ENCODE results near the gene SLC35F2. TPM values are rescaled to one million over a fixed set of nuclear protein-coding genes. Genes with fewer than 3 reads are reported as not detected.
A peak's percentile ranks its signal among the peaks of the same experiment; 100 is the strongest.

Gene SLC35F2
- total RNA-seq, 1 experiment from 2014 or later = 35.7 TPM

- DNase-seq = no peak
- intact Hi-C loops (cut with micrococcal nuclease; ENCODE audit: unreplicated experiment) = no loop called here
- BruUV-seq (replicated peaks) = no TSS peak
Observed at GRCh38 chr11:107789767-107790166, 68.8 kb downstream of the SLC35F2 start.

GRCh38 chr11:107787733-107788132 lies 70.9 kb downstream of the SLC35F2 start:
- CTCF ChIA-PET = interaction anchor here (0.9 kb wide), 1 partner anchor 17 kb away, joined by 13 read pairs; no protein-coding TSS in a partner anchor
- H3K79me2 ChIP-seq (ENCODE audit: low read depth) = no peaks in the 10 kb centered on the region

More at GRCh38 chr11:107789767-107790166, 68.8 kb downstream of the SLC35F2 start:
- Histone ChIP-seq H4K20me1 (ENCODE audit: insufficient read depth) (no peaks in the 10 kb centered on the region), H3K27ac (no peak overlapping the region), H3K79me2 (ENCODE audit: low read depth) (no peaks in the 10 kb centered on the region), H3K4me1 (replicated peaks; ENCODE audit: insufficient read depth) (peaks cover 31% of the 10 kb centered on the region), H3F3A (ENCODE audit: insufficient read depth, low read depth) (peaks cover 41% of the 10 kb centered on the region), H3K9me2 (ENCODE audit: insufficient read depth) (no peaks in the 10 kb centered on the region), H3K4me3 (no peak overlapping the region), H3K36me3 (ENCODE audit: low read depth) (peaks cover 22% of the 10 kb centered on the region), H3K4me2 (no peak overlapping the region), H2AFZ (no peak overlapping the region), H3K9me3 (ENCODE audit: insufficient read depth, low read depth) (no peaks in the 10 kb centered on the region; the same call in 1 of the 2 replicates), H3K27me3 (ENCODE audit: insufficient read depth, low read depth) (no peaks in the 10 kb centered on the region)
- ChIA-PET CTCF (no interaction called here), POLR2A (ENCODE audit: unreplicated experiment) (no interaction called here)
- TF ChIP-seq CTCF (conservative IDR thresholded peaks at IDR 0.05) (no peak), EZH2 (IDR thresholded peaks at IDR 0.05; ENCODE audit: low read depth) (no peak)

GRCh38 chr11:107785401-107785800 lies 73.2 kb downstream of the SLC35F2 start:
- intact Hi-C loops (cut with micrococcal nuclease; ENCODE audit: unreplicated experiment) = no loop called here
- no TSS peak for BruUV-seq (replicated peaks)
- no peaks in the 10 kb centered on the region for H3K9me2 ChIP-seq (ENCODE audit: insufficient read depth)
- ChIA-PET CTCF (no interaction called here), POLR2A (ENCODE audit: unreplicated experiment) (no interaction called here)
- H3K36me3 ChIP-seq (ENCODE audit: low read depth) = 0 out of 2 replicates have a peak, but pooled peaks cover 4% of the 10 kb centered on the region
- H3K4me2 ChIP-seq = no peak overlapping the region; the same call in 1 of the 2 replicates
- no peaks in the 10 kb centered on the region for H3K27me3 ChIP-seq (ENCODE audit: insufficient read depth, low read depth)
- TF ChIP-seq CTCF (conservative IDR thresholded peaks at IDR 0.05) (no peak), EZH2 (IDR thresholded peaks at IDR 0.05; ENCODE audit: low read depth) (no peak)
- peaks cover 26% of the 10 kb centered on the region for H3F3A ChIP-seq (ENCODE audit: insufficient read depth, low read depth)
- H4K20me1 ChIP-seq (ENCODE audit: insufficient read depth) = no peaks in the 10 kb centered on the region
- no peaks in the 10 kb centered on the region for H3K9me3 ChIP-seq (ENCODE audit: insufficient read depth, low read depth)
- no peak overlapping the region for H2AFZ ChIP-seq
- H3K4me3 ChIP-seq = no peak overlapping the region
- no peaks in the 10 kb centered on the region for H3K79me2 ChIP-seq (ENCODE audit: low read depth)
- peaks cover 31% of the 10 kb centered on the region for H3K4me1 ChIP-seq (replicated peaks; ENCODE audit: insufficient read depth)
- H3K27ac ChIP-seq = no peak overlapping the region
- DNase-seq = peak in 1 of 2 experiments; percentile 59

More at GRCh38 chr11:107787733-107788132, 70.9 kb downstream of the SLC35F2 start:
- no peaks in the 10 kb centered on the region for H3K27me3 ChIP-seq (ENCODE audit: insufficient read depth, low read depth)
- H3K27ac ChIP-seq = peak overlapping the region; percentile 61
- H3K4me2 ChIP-seq = peak overlapping the region; percentile 40; the same call in 1 of the 2 replicates
- no TSS peak for BruUV-seq (replicated peaks)
- peaks cover 10% of the 10 kb centered on the region; the same call in 1 of the 2 replicates for H3K36me3 ChIP-seq (ENCODE audit: low read depth)
- peaks cover 41% of the 10 kb centered on the region for H3F3A ChIP-seq (ENCODE audit: insufficient read depth, low read depth)
- H2AFZ ChIP-seq = no peak overlapping the region
- POLR2A ChIA-PET (ENCODE audit: unreplicated experiment) = no interaction called here
- TF ChIP-seq CTCF (conservative IDR thresholded peaks at IDR 0.05) (no peak), EZH2 (IDR thresholded peaks at IDR 0.05; ENCODE audit: low read depth) (no peak)
- intact Hi-C loops (cut with micrococcal nuclease; ENCODE audit: unreplicated experiment) = loop anchor here (1.0 to 2.0 kb wide), 2 partner anchors 17 to 71 kb away; partner anchors contain the start of gene SLC35F2
- peak in 1 of 2 experiments; percentile 13 for DNase-seq
- H3K9me3 ChIP-seq (ENCODE audit: insufficient read depth, low read depth) = no peaks in the 10 kb centered on the region
- peaks cover 31% of the 10 kb centered on the region for H3K4me1 ChIP-seq (replicated peaks; ENCODE audit: insufficient read depth)
- no peaks in the 10 kb centered on the region for H4K20me1 ChIP-seq (ENCODE audit: insufficient read depth)
- H3K4me3 ChIP-seq = no peak overlapping the region
- no peaks in the 10 kb centered on the region for H3K9me2 ChIP-seq (ENCODE audit: insufficient read depth)
